K562 (cell line): Measurements from ENCODE around the gene SLC11A1. TPM values are rescaled to one million over a fixed set of nuclear protein-coding genes. Genes with fewer than 3 reads are reported as not detected.

Source experiments
- CHAMP1 ChIP-seq: fragments of 450-650 bp; IDR thresholded peaks from 2 replicates; pipeline ENCODE4 v1.6.1; 2016; ENCODE audit warnings: mild to moderate bottlenecking
- E2F5 ChIP-seq: sonication (generic); formaldehyde crosslinking; IDR thresholded peaks from 2 replicates; pipeline ENCODE4 v1.8.0; 2022; ENCODE audit warnings: mild to moderate bottlenecking, missing genetic modification reagents
- E2F8 ChIP-seq: fragments of 450-650 bp; IDR thresholded peaks from 2 replicates; pipeline ENCODE4 v1.7.1; 2018; ENCODE audit warnings: mild to moderate bottlenecking, low read depth; ENCODE audit not compliant: partially characterized antibody
- FOXM1 ChIP-seq, 2 experiments: fragments of 450-650 bp in 1 of 2; sonication (generic) in 1 of 2; formaldehyde crosslinking in 1 of 2; IDR thresholded peaks; 2 replicates each; pipeline versions ENCODE4 v1.6.1 to v1.9.0; 2017 to 2022; ENCODE audit warnings: low read depth in 2 of 2, mild to moderate bottlenecking in 2 of 2, missing genetic modification reagents in 1 of 2, moderate library complexity in 1 of 2
- GABPA ChIP-seq: fragments of 200-800 bp; sonication (Bioruptor generic); conservative IDR thresholded peaks from 2 replicates; pipeline ENCODE4 v1.6.1; 2016; ENCODE audit warnings: low read depth, missing genetic modification characterization, missing compliant biosample characterization
- HDAC2 ChIP-seq: fragments of 450-650 bp; IDR thresholded peaks from 2 replicates; pipeline ENCODE4 v1.6.1; 2016; ENCODE audit warnings: mild to moderate bottlenecking
- IFI16 ChIP-seq: fragments of 250-450 bp; sonication (Bioruptor Pico); IDR thresholded peaks from 2 replicates; pipeline ENCODE4 v2.1.2; 2022; ENCODE audit warnings: mild to moderate bottlenecking, inconsistent platforms
- LARP7 ChIP-seq: fragments of 450-650 bp; IDR thresholded peaks from 2 replicates; pipeline ENCODE4 v1.6.1; 2016
- RHOXF2B ChIP-seq: fragments of 250-450 bp; sonication (Bioruptor Pico); conservative IDR thresholded peaks from 2 replicates; pipeline ENCODE4 v1.5.1; 2021
- SAP30 ChIP-seq: fragments of 200-600 bp; sonication (generic); IDR thresholded peaks from 2 replicates; pipeline ENCODE4 v1.6.1; 2012; ENCODE audit warnings: borderline replicate concordance, low read depth, mild to moderate bottlenecking, moderate library complexity, low read length, control low read depth, inconsistent platforms; ENCODE audit not compliant: insufficient read depth, poor library complexity, severe bottlenecking
- SLC30A9 ChIP-seq: fragments of 250-450 bp; sonication (Bioruptor Pico); IDR thresholded peaks from 2 replicates; pipeline ENCODE4 v1.8.0; 2022; ENCODE audit warnings: mild to moderate bottlenecking, moderate library complexity
- SMARCA5 ChIP-seq: fragments of 450-650 bp; IDR thresholded peaks from 2 replicates; pipeline ENCODE4 v1.6.1; 2016
- SOX6 ChIP-seq: fragments of 450-650 bp; IDR thresholded peaks from 2 replicates; pipeline ENCODE4 v1.6.1; 2014; ENCODE audit warnings: mild to moderate bottlenecking
- SP2 ChIP-seq: IDR thresholded peaks from 2 replicates; pipeline ENCODE4 v1.6.1; 2011; ENCODE audit warnings: mild to moderate bottlenecking, low read depth, low read length, moderate library complexity; ENCODE audit not compliant: poor library complexity, severe bottlenecking; ENCODE audit errors: extremely low read depth
- STAT5B ChIP-seq: fragments of 250-450 bp; sonication (Bioruptor Pico); IDR thresholded peaks from 2 replicates; pipeline ENCODE4 v1.8.0; 2021; ENCODE audit warnings: mild to moderate bottlenecking, inconsistent platforms
- TARDBP ChIP-seq: fragments of 450-650 bp; IDR thresholded peaks from 2 replicates; pipeline ENCODE4 v1.6.1; 2016
- TFAM ChIP-seq: fragments of 250-450 bp; sonication (Bioruptor Pico); conservative IDR thresholded peaks from 2 replicates; pipeline ENCODE4 v1.5.0; 2021; ENCODE audit warnings: mild to moderate bottlenecking, moderate library complexity
- THAP7 ChIP-seq: fragments of 250-450 bp; sonication (Bioruptor Pico); IDR thresholded peaks from 2 replicates; pipeline ENCODE4 v1.5.0; 2021
- ZNF316 ChIP-seq: fragments of 450-650 bp; IDR thresholded peaks from 2 replicates; pipeline ENCODE4 v1.6.1; 2016
- ZNF518B ChIP-seq: fragments of 250-450 bp; sonication (Bioruptor Pico); IDR thresholded peaks from 2 replicates; pipeline ENCODE4 v1.5.0; 2021; ENCODE audit warnings: mild to moderate bottlenecking, moderate library complexity
- polyA plus RNA-seq, 8 experiments: library from polyadenylated mRNA; depleted of rRNA in 4 of 8; stranded (reverse) in 5 of 8; unstranded in 3 of 8; fragments of >200 nt; fragmentation: Nextera tagmentation in 2 of 8; fragmentation: Illumina TruSeq in 1 of 8; extraction: Ambion mirVana in 2 of 8; extraction: Trizol in 1 of 8; gene quantifications; 2 replicates each; pipeline versions ENCODE4 v1.2.1 to v1.2.3, GENCODE V29; 2011 to 2014; ENCODE audit warnings: inconsistent platforms in 1 of 8, missing spikeins in 1 of 8
- total RNA-seq, 7 experiments: library from RNA; depleted of rRNA in 6 of 7; stranded (reverse); fragments of >200 nt in 6 of 7; fragmentation: Illumina TruSeq in 2 of 7; extraction: Trizol in 2 of 7; gene quantifications; 2 replicates each; pipeline versions ENCODE4 v1.2.1 to v1.2.3, GENCODE V29; 2011 to 2021; ENCODE audit warnings: low replicate concordance in 1 of 7

SLC11A1 gene
- total and polyA plus RNA-seq, 9 of the 15 experiments (the other 6 are each of a cell fraction or from before 2014, with no cell fraction given): 0.35 to 1.6 (median 0.65) TPM

GRCh38 chr2:218368150-218368528 lies 13.9 kb upstream of the SLC11A1 start (continued):
- TF ChIP-seq E2F8 (no peak), ZNF316 (0 out of 2 replicates have a peak, but pooled peaks have one; percentile 3), SAP30 (no peak), TFAM (no peak), IFI16 (CRISPR knock-in tag) (no peak), SP2 (no peak), FOXM1 (IDR thresholded peaks at IDR 0.05; ENCODE audit: low read depth) (no peak), FOXM1 (CRISPR knock-in tag; IDR thresholded peaks at IDR 0.05; ENCODE audit: low read depth) (no peak), CHAMP1 (no peak), SOX6 (no peak), LARP7 (no peak), ZNF518B (CRISPR knock-in tag) (no peak), RHOXF2B (CRISPR knock-in tag) (no peak), HDAC2 (peak; percentile 70; the same call in 1 of the 2 replicates), STAT5B (CRISPR knock-in tag) (no peak), SLC30A9 (CRISPR knock-in tag) (no peak), THAP7 (CRISPR knock-in tag) (no peak), SMARCA5 (peak; percentile 93), GABPA (tag) (no peak), E2F5 (no peak), TARDBP (no peak)
